Umbilical cord (tissue), 2 donors: ENCODE measurements around the gene CREG2. TPM values are rescaled to one million over a fixed set of nuclear protein-coding genes. Genes with fewer than 3 reads are reported as not detected.
A peak's percentile ranks its signal among the peaks of the same experiment; 100 is the strongest.
"Not testable (repeated sequence)": the region's sequence is repeated elsewhere in the genome, so short reads cannot be mapped to it uniquely, and the experiment has no call there.

Source experiments
- DNase-seq: peaks from one replicate; pipeline ENCODE4 v3.0.0-alpha.2; 2015; ENCODE audit warnings: low spot score
- total RNA-seq: library from RNA; depleted of rRNA; stranded (reverse); fragments of >200 nt; gene quantifications from one replicate; pipeline ENCODE4 v1.2.3, GENCODE V29; 2014; ENCODE audit warnings: low replicate concordance; ENCODE audit not compliant: insufficient read depth

The CREG2 gene
- total RNA-seq, 1 donor from 2014 or later = 3.6 TPM

DNA sequence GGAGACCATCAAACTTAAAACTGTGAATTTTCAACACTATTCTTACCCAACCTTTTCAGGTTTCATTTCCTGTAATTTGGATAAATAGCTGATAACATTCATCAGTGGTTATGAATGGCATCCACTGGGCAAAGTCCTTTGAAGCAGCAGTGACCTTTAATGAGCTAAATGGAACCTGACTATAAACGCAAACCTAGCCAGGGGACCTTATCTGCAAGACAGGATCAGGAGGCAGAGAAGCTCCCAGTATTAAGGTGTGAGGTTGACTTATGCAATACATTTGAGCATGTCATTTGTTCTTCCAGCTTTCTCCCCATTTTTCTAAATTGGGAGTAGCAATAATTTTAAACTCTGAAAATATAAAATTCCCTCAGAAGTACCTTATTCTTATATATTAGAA lies 38.4 kb downstream of the CREG2 start:
- no peak for DNase-seq

- no peak for DNase-seq
Observed at GRCh38 chr2:101346909-101347308, 40.4 kb downstream of the CREG2 start.

GRCh38 chr2:101344137-101344536 lies 43.2 kb downstream of the CREG2 start:
- DNase-seq = no peak

- DNase-seq = no peak
Observed at GRCh38 chr2:101342625-101343008, 44.7 kb downstream of the CREG2 start.

GRCh38 chr2:101341901-101342624 lies 45.2 kb downstream of the CREG2 start:
- peak; percentile 55 for DNase-seq

- no peak for DNase-seq
Observed at GRCh38 chr2:101341421-101341820, 45.9 kb downstream of the CREG2 start.

DNA sequence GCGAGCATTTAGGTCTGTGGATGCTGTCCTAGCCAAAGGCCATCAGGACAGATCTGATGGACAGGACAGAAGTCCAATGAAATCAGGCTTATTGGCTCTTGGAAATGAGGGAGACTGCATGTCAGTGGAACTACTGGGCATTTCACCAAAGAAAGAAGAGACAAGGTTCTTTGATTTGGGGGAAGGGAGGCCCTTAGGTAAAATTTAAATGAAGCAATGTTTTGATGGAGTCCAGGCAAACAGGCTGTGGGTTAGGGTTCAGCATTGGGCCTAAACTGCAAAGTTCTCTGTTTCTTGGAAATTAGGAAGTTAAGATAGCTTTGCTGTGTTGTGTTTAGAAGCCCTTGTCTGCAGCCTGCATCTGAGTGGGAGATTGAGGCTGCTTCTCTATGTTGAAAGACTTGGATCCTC lies 47.2 kb downstream of the CREG2 start:
- no peak for DNase-seq

DNA sequence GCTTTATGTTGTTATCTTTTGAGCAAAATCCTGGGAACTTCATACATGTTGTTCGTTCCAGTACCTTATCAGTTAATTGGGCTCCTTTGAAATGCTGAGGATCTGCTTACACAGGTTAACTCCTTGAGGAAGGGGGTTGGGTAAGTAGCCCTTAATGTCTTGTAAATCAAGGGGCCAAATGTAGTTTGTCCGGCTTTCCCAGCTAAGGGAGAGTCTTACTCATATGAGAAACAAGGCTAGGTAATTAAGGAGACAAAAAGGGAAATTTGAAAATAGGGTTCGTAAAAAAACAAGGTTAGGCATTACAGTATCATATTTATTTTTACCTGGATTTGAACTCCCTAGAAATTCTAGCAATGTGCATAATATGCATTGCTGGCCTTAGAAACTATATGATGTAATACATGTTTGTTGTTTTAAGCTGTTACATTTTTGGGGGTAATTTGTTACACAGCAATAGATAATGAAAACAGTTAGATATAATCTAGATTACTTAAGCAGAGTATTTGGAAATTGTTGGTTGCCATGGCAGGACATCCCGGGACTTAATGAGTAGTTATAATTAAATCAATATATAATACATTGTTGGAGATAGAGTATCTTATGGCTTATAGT lies 47.9 kb downstream of the CREG2 start:
- no peak for DNase-seq

DNA sequence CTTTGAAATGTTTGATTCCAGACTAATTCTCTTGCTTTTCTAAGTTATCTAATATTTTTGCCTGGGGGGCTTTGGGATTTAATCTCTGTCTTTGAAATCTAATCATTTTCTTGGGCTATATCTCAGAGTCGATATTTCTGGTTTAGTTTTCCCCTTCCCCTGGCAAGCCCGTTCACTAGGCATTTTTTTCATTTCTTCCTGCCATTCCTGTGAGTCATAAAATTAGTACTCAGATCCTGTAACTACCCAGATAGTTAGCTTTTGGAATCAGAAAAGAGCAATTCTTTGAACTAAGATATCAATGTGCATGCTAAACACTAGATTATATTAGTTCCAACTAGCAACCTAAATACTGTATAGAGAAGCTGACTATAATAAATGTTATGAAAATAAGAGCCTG lies 49.4 kb downstream of the CREG2 start:
- peak; percentile 21 for DNase-seq

- no peak for DNase-seq
Observed at GRCh38 chr2:101332885-101333766, 54.2 kb downstream of the CREG2 start.

DNA sequence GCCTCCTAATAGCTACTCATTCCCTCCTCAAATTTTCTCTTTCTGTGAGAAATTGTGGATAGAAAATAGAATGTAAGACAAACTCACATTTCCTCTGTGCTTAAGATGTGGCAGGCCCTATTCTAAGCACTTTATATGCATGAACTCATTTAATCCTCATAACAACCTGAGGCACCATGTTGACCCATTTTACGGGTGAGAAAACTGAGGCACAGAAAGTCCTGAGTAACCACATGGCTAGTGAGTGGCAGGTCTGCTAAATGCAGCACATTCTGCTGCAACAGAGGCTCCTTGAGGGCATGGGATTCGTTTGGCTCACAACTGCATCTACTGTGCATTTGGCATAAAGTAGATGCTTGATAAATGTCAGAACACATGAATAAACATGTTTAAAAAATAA lies 56.1 kb downstream of the CREG2 start:
- no peak for DNase-seq

GRCh38 chr2:101330253-101330933 lies 56.9 kb downstream of the CREG2 start:
- DNase-seq = peak; percentile 51

- DNase-seq = no peak
Observed at GRCh38 chr2:101329026-101329425, 58.3 kb downstream of the CREG2 start.

DNA sequence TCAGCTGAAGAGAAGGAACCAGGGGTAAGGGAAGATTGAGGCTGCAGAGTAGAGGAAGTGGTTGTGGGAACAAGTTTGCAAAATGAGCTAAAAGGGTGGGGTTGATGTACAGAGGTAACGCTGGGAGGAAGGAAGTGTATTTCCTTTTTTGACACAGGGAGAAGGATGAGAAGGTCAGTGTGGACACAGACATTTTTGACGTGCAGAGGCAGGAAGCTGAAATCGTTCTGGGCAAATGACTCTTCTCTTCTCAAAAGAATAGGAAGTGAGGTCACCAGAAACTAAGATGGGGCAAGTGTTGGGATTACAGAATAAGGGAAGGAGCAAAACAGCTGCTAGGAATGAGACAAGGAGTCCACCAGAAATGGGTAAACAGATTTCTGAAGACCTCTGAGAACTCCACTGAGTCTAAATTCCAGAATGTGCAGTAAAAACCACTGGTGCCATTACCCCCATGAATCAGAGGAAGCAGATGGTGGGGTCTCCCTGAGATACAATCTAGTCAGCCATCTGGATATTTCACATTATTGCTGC lies 58.8 kb downstream of the CREG2 start:
- peak; percentile 58 for DNase-seq

DNA sequence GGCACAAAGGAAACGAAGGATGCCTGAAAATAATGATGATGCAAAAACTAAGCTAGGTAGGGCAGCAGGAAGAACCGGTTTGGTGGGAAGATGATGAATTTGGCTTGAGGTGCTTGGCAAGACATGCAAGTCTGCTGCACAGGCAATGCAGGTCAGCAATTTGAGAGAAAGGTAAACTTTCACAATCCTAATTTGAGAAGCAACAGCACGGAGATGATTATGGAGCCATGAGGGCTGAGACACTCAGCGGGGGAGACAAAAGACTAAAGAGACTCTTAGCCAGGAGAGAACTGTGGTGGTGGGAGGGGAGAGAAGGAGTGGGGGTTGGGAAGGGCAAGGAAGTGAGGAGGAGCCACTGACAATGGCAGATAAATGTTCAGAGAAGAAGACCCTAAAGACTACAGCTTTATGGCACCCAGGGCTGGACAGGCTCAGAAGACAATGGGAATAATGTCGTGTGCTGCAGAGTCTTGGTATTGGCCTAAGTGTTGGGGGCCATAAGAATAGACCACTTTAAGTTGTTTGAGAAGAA lies 59.4 kb downstream of the CREG2 start:
- DNase-seq = peak; percentile 82

DNA sequence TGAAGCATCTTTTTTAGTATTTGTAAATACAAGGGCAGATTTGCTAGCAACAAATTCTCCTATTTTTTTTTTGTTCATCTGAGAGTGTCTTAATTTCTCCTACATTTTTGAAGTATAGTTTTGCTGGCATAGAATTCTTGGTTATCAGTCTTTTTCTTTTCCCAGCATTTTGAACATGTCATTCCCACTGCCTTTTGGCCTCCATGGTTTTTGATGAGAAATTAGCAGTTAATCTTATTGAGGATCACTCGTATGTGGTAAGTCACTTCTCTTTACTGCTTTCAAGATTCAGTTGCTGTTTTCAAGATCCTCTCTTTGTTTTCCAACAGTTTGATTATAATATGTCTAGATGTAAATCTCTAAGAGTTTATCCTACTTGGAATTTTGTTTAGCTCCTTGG lies 61.9 kb downstream of the CREG2 start:
- DNase-seq = no peak

DNA sequence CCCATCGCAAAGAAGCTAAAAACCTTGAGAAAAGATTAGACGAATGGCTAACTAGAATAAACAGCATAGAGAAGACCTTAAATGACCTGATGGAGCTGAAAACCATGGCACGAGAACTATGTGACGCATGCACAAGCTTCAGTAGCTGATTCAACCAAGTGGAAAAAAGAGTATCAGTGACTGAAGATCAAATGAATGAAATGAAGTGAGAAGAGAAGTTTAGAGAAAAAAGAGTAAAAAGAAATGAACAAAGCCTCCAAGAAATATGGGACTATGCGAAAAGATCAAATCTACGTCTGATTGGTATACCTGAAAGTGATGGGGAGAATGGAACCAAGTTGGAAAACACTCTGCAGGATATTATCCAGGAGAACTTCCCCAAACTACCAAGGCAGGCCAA lies 70.7 kb downstream of the CREG2 start:
- not testable (repeated sequence) for DNase-seq

- DNase-seq = no peak
Observed at GRCh38 chr2:101311696-101312017, 75.6 kb downstream of the CREG2 start.

GRCh38 chr2:101310834-101311695 lies 76.2 kb downstream of the CREG2 start:
- no peak for DNase-seq

GRCh38 chr2:101310090-101310833 lies 77.0 kb downstream of the CREG2 start:
- no peak for DNase-seq
